ENCODE results near the gene RIPK1. TPM values are rescaled to one million over a fixed set of nuclear protein-coding genes. Genes with fewer than 3 reads are reported as not detected.

The RIPK1 gene
- total and polyA plus RNA-seq, 9 of the 15 experiments (the other 6 are each of a cell fraction or from before 2014, with no cell fraction given): 3.8 to 24.9 (median 17.7) TPM

DNA sequence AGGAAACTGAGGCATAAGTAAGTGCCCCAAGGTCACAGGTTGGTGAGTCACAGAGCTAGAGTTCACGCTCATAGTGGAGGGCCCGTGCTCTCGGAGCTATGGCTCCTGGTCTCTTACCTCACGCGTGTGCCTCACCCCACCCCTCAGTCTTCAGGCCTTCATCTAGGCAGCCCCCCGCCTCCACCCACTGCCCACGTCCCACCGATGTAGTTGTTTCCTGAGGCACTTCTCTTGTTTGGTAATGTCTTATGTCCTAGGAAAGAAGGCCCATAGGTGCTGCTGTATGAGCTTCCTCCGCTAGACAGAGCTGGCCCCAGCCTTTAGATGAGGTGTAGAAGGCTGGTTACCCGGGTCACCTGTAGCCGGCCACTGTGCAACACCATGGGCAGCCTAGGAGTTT lies 5.1 kb downstream of the RIPK1 start:
- in situ Hi-C loops (cut with MboI): no loop called here
- Histone ChIP-seq H3K9me1 (ENCODE audit: control insufficient read depth, insufficient read depth, low read length) (no peaks in the 10 kb centered on the region), H4K20me1 (replicated peaks; ENCODE audit: control insufficient read depth, insufficient read depth, low read length) (no peaks in the 10 kb centered on the region), H3K27me3 (ENCODE audit: control insufficient read depth in 2 of 2, insufficient read depth in 2 of 2, low read length in 2 of 2) (no peaks in the 10 kb centered on the region), H3K36me3 (ENCODE audit: control insufficient read depth, insufficient read depth, low read length) (peaks cover 55% of the 10 kb centered on the region), H3K4me1 (replicated peaks in 1 of 2; ENCODE audit: control insufficient read depth in 2 of 2, insufficient read depth in 2 of 2, low read length in 2 of 2) (peaks cover 5 to 7% of the 10 kb centered on the region in 2 experiments; a peak in 4 of 5 replicates), H3K27ac (ENCODE audit: extremely low read depth, low read depth, low read length) (no peak overlapping the region), H3K79me2 (ENCODE audit: control insufficient read depth, insufficient read depth, low read length) (peaks cover 76% of the 10 kb centered on the region), H3K4me3 (no peak overlapping the region), H3K9ac (ENCODE audit: insufficient read depth in 1 of 2, low read depth in 2 of 2, low read length in 2 of 2) (peak overlapping the region in 1 of 2 experiments; percentile 57; a peak in 2 of 4 replicates), H3K9me3 (replicated peaks; ENCODE audit: control insufficient read depth, insufficient read depth, low read depth, low read length) (no peaks in the 10 kb centered on the region), H2AFZ (ENCODE audit: low read depth, low read length) (no peak overlapping the region), H3K4me2 (ENCODE audit: insufficient read depth, low read length) (no peak overlapping the region)
- TF ChIP-seq ZNF445 (CRISPR knock-in tag; IDR thresholded peaks at IDR 0.05; ENCODE audit: low read depth) (no peak), PTBP1 (IDR thresholded peaks at IDR 0.05; ENCODE audit: low read depth, low read length) (no peak), BRF1 (IDR thresholded peaks at IDR 0.05; ENCODE audit: borderline replicate concordance, extremely low read depth, insufficient read length) (no peak), ZNF24 (IDR thresholded peaks at IDR 0.05) (no peak)
- TF ChIP-seq, protein P1, sequence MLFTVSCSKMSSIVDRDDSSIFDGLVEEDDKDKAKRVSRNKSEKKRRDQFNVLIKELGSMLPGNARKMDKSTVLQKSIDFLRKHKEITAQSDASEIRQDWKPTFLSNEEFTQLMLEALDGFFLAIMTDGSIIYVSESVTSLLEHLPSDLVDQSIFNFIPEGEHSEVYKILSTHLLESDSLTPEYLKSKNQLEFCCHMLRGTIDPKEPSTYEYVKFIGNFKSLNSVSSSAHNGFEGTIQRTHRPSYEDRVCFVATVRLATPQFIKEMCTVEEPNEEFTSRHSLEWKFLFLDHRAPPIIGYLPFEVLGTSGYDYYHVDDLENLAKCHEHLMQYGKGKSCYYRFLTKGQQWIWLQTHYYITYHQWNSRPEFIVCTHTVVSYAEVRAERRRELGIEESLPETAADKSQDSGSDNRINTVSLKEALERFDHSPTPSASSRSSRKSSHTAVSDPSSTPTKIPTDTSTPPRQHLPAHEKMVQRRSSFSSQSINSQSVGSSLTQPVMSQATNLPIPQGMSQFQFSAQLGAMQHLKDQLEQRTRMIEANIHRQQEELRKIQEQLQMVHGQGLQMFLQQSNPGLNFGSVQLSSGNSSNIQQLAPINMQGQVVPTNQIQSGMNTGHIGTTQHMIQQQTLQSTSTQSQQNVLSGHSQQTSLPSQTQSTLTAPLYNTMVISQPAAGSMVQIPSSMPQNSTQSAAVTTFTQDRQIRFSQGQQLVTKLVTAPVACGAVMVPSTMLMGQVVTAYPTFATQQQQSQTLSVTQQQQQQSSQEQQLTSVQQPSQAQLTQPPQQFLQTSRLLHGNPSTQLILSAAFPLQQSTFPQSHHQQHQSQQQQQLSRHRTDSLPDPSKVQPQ (CRISPR knock-in tag; IDR thresholded peaks at IDR 0.05; ENCODE audit: borderline replicate concordance): no peak
- FAIRE-seq: no peak
- POLR2A ChIA-PET: interaction anchor here (0.6 to 2.0 kb wide), 3 partner anchors 8 to 68 kb away, joined by 3 to 6 read pairs (median 3); no protein-coding TSS in a partner anchor
- no peak for DNase-seq (ENCODE audit: extremely low read depth in 1 of 4, low spot score in 3 of 4)
- WGBS (ENCODE audit: insufficient coverage, low coverage, missing lambda C conversion rate): 91% methylated on average over 11 of the region's 11 CpGs
- intact Hi-C loops (cut with micrococcal nuclease): no loop called here
- no TSS peak for BruUV-seq (replicated peaks)
- CTCF ChIA-PET (ENCODE audit: low intra/inter-chr PET ratio): interaction anchor here (0.7 kb wide), 1 partner anchor 292 kb away, joined by 3 read pairs; no protein-coding TSS in a partner anchor
- ATAC-seq: no peak
